Measurements from ENCODE around the gene URB1.
"Not testable (repeated sequence)": the region's sequence is repeated elsewhere in the genome, so short reads cannot be mapped to it uniquely, and the experiment has no call there.

The URB1 gene

DNA sequence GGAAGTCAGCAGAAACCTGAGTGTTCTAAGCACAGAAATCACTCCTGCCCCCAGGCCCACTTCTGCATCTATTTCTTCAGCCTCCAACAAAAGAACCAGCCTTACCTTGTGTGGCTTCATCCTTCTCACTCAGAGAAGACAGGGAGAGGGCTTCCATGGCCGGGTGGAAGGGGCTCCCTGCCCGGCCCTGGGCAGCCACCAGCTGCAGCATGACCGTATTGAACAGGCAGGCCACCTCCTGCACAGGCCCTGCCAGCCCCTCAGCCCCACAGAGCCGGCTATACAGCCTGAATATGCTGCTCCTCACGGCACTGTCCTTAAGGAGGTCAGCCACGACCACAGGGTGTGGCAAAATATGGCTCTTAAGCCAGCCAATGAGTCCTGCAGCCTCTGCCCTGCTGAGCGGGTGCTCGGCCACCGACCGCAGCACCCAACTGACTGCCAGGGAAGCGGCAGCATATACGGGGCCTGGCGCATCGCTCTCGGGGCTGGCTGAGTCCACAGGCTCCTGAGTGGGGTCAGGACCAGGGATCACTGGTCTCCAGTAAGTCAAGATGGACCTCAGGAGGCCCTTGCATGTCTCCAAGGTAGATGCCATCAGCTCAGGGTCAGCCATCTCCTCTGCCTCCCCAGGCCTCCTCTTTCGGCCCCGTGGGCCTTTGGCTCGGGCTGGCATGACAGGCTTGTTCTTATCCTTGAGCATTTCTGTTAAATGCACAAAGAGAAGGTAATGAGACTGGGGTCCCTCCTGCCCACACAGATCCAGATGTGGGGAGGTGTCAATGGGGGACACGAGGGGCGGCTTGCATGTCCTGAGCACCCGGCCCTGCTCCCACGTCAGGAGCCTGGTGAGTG lies 76.2 kb downstream of the URB1 start:
- DNase-seq, result no peak

DNA sequence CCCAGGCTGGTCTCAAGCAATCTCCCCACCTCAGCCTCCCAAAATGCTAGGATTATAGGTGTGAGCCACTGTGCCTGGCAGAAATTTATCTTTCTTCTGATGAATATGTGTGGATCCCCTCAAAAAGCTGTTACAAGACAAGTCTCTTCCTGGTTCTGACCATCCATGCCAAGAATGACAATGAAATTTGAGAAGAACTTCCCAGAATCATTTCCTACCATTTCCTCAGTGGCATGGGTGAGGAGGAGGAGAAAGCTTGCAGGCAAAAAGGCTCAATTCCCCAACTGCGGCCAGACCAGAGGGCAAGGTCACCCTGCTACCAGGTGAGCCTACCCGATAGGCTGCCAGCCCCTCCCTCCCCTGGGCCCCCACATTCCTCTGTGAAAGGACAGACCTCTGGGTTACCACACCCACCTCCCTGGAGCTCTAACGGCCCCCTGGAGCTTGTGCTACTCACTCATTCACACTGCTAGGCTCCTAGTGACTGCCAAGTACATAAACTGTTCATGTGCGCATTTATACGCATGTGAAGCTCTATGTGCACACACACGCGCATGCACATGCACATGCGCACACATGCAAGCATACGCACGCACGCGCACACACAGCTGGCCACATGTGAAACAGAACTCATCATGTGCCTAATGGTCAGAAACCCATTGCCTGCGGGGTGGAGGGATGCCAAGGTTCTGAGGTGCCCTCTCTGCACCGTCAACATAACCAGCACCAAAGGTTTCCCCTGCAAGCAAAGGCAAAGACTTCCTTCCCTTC lies 77.1 kb downstream of the URB1 start:
- DNase-seq, result no peak

DNA sequence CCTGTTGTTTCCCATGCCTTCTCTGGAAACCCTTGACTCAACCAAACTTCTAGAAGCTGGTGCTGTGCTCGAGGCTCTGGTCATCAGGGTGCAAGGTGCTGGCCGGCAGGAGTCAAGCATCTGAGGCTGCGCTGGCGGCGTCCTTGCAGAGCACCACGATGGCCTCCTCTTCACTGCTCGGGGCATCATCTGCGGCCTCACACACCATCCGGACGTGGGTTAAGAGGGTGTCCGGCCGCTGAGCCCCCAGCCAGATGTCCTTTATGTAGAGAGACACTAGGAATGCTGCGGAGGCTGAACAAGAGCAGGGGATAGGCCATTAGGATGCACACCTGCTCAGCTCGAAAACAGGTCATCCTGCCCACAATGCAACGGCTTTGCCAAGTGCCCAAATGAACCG lies 78.0 kb downstream of the URB1 start:
- DNase-seq, result no peak

GRCh38 chr21:32312976-32313375 lies 79.8 kb downstream of the URB1 start:
- DNase-seq, result no peak

GRCh38 chr21:32312326-32312725 lies 80.5 kb downstream of the URB1 start:
- DNase-seq, result no peak

DNA sequence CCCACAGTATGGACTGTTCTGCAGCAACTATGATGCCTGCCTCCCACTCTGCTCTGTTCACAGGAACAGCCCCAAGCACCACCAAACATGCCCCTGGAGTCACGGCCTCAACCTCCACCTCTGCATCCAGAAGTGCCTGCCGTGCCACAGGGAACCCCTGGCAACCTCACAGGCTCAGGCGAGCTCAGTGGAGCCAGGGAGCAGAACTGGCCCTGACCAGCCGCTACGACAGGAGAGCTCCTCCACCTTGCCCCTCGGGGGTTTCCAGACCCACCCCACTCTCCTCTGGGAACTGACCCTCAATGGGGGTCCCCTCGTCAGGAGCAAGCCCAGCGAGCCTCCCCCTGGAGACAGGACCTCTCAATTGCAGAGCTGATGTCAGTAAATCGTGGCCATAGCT lies 81.2 kb downstream of the URB1 start:
- DNase-seq, result no peak

- DNase-seq, result not testable (repeated sequence)
These were observed 81.8 kb downstream of the URB1 start for GRCh38 chr21:32310976-32311375.

DNA sequence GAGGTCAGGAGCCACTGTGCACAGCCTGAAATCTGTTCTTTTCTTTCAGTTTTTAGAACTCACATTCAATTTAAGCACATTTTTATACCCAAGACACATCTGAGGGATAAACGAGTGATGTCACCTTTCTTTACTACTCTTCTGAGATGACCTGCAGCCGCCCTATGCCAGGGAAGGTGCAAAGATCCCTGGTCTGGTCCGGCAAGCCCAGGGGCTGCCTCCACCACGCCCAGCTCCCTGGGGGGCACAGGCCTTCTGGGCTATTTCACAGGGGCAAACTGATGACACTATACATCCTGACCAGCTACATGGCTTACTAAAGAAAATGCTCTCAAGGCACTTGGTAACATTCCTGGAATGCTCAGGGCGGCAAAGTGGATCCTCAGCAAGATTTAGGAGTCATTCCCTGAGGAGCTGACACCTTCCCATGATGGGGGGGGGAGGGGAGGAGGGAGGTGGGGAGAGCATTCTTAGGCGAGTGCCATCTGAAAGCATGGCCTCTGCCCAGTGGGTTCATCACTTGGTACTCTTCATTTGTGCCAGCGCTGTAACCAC lies 82.8 kb downstream of the URB1 start:
- no peak for DNase-seq

- DNase-seq, result no peak
These were observed 84.1 kb downstream of the URB1 start for GRCh38 chr21:32308696-32309095.

DNA sequence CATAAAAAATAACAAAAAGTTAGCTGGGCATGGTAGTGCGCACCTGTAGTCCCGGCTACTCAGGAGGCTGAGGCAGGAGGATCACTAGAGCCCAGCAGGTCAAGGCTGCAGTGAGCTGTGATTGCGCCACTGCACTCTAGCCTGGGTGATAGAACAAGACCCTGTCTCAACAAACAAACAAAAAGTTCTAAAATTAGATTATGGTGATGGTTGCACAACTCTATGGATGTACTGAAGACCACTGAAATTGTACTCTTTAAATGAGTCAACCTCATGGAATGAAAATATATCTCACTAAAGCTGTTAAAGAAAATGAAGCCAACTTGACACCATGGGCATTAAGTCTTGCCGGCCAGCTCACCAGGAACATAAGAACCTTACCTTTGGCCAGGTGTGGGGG lies 85.1 kb downstream of the URB1 start:
- DNase-seq, result no peak

GRCh38 chr21:32306021-32306780 lies 86.6 kb downstream of the URB1 start:
- no peak for DNase-seq

DNA sequence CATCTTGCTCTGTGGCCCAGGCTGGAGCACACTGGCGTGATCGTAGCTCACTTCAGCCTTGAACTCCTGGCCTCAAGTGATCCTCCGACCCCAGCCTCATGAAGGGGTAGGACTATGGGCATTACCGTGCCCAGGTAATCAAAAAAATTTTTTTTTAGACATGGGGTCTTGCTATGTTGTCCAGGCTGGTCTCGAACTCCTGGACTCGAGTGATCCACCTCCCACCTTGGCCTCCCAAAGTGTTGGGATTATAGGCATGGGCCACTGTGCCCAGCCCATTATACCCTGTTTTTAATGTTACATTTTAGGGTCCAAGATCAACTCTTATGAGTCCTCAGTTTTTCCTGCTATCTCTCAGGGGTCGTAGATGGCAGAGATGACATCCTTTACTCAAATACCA lies 87.8 kb downstream of the URB1 start:
- DNase-seq, result no peak

- no peak for DNase-seq
These were observed 89.4 kb downstream of the URB1 start for GRCh38 chr21:32303385-32303784.

DNA sequence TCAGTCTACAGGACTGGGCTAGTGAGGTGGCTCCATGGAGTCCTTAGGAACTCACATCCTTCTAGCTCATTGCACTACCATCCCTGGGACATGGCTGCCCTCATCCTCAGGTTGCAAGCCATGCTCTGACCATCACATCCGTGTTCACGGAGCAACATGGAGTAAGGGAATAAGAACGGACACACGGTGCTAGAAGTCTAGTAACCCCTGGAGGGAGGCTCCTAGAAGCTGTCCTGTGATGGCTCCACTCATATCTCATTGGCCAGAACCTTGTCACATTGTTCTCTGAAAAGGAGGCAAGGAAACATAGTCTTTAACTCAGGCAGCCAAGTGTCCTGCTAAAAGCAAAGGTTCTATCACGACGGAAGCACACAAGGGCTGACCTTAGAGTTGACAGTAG lies 90.3 kb downstream of the URB1 start:
- DNase-seq, result no peak

DNA sequence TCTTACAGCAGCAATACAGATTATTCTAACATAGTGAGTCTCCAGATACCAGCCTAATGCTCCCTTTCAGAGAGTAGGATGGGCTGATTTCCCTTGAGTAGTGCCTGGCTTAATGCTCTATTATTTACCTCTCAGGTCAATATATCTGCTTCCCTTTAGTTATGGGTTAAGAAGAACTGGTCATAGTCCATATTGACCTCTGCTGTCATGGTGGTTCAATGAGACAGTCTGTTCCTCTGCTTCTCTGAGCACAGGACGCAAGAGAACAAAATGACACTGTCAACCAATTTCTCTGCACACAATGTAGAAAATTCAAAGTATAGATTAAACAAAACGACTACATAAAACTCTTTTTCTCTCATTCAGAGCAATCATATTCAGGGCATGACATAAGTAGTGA lies 91.2 kb downstream of the URB1 start:
- no peak for DNase-seq

- DNase-seq, result no peak
These were observed 92.6 kb downstream of the URB1 start for GRCh38 chr21:32300117-32300681.

DNA sequence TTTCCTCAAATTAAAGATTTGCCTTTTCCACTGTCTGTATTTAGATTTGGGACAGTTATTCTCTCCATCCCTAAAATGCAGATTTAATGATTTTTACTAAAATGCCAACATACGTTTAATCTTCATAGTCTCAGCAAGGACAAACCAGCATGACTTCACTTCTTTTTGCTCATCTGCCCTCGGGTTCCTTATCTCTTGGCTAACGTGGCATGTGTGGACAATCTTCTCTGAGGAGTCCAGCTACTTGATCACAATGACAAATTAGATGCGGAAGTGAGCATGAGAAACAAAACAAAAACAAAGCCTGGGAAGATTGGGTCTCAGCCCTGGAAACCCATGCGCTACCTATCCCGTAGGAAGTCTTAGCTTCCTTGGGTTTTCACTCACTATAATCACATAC lies 93.1 kb downstream of the URB1 start:
- no peak for DNase-seq

DNA sequence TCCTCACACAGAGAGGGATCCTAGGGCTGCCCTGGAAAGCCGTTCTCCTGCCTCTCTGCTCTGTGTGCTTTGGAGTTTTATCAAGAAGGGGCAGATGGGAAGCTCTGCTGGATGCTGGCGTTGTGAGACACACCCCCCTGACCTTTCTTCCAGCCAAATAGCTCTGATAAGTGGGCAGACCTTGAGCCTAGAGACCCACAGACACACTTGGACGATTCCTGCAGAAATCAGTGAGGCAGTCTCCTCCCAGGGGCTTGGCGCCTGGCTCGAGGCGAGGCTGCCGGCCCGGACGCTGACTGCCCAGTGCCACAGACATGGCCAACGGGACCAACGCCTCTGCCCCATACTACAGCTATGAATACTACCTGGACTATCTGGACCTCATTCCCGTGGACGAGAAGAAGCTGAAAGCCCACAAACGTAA lies 94.1 kb downstream of the URB1 start, which contains the start of gene MRAP:
TSS of gene MRAP (plus strand) at position 198 of the 424 bp plus-strand sequence. CDS start at position 315, 117 bp downstream.
- no peak for DNase-seq

- DNase-seq, result no peak
These were observed 94.7 kb downstream of the URB1 start for GRCh38 chr21:32298148-32298559.

- no peak for DNase-seq
These were observed 95.4 kb downstream of the URB1 start for GRCh38 chr21:32297449-32297848.

DNA sequence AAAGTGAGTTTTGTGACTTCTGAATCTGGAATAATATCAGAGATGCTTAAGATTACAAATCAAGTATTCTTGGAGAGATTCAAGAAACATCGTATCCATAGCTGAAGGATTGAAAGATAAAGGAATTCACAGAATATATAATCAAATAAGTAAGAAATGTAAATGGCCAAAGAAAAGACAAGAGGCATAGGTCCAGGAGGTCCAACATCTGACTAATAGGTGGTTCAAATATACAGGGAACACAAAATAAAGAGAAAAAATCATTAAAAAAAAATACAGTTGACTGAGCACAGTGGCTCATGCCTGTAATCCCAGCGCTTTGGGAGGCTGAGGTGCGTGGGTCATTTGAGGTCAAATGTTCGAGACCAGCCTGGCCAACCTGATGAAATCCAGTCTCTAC lies 107.3 kb downstream of the URB1 start:
- no peak for DNase-seq

DNA sequence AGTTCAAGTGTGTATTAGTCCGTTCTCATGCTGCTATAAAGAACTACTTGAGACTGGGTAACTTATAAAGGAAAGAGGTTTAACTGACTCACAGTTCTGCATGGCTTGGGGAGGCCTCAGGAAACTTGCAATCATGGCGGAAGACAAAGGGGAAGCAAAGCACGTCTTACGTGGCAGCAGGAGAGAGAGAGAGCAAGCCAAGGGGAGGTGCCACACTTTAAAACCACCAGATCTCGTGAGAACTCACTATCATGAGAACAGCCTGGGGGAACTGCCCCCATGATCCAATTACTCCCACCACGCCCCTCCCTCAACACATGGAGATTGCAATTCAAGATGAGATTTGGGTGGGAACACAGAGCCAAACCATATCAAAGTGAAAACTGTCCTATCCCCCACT lies 109.8 kb downstream of the URB1 start:
- DNase-seq, result no peak

GRCh38 chr21:32281531-32281930 lies 111.3 kb downstream of the URB1 start:
- DNase-seq, result no peak
